Hepatocyte (in vitro differentiated cells): Measurements from ENCODE around the gene RPE65. TPM values are rescaled to one million over a fixed set of nuclear protein-coding genes. Genes with fewer than 3 reads are reported as not detected.

Source experiments
- DNase-seq: peaks from one replicate; pipeline ENCODE4 v3.0.0-alpha.2; 2016; ENCODE audit warnings: low spot score
- H2AFZ ChIP-seq: fragments of 200-600 bp; sonication (generic); 2 replicates; pipeline ENCODE4 v1.6.0; 2016; ENCODE audit warnings: antibody characterized with exemption, mild to moderate bottlenecking
- H3K27ac ChIP-seq: fragments of 200-600 bp; sonication (generic); 2 replicates; pipeline ENCODE4 v1.5.1; 2016; ENCODE audit warnings: mild to moderate bottlenecking
- H3K27me3 ChIP-seq: fragments of 200-600 bp; sonication (generic); 2 replicates; pipeline ENCODE4 v1.6.1; 2016
- H3K36me3 ChIP-seq: fragments of 200-600 bp; sonication (generic); replicated peaks from 2 replicates; pipeline ENCODE4 v1.5.1; 2016; ENCODE audit warnings: low read depth; ENCODE audit not compliant: insufficient read depth
- H3K4me1 ChIP-seq: fragments of 200-600 bp; sonication (generic); 2 replicates; pipeline ENCODE4 v1.5.1; 2016; ENCODE audit warnings: mild to moderate bottlenecking, moderate library complexity; ENCODE audit not compliant: insufficient read depth
- H3K4me2 ChIP-seq: fragments of 200-600 bp; sonication (generic); 2 replicates; pipeline ENCODE4 v1.6.0; 2016
- H3K4me3 ChIP-seq: fragments of 200-600 bp; sonication (generic); 2 replicates; pipeline ENCODE4 v1.5.1; 2016; ENCODE audit warnings: mild to moderate bottlenecking
- H3K79me2 ChIP-seq: fragments of 200-600 bp; sonication (generic); 2 replicates; pipeline ENCODE4 v1.6.0; 2017; ENCODE audit warnings: mild to moderate bottlenecking
- H3K9me2 ChIP-seq: fragments of 200-600 bp; sonication (generic); replicated peaks from 2 replicates; pipeline ENCODE4 v1.6.0; 2017; ENCODE audit warnings: mild to moderate bottlenecking; ENCODE audit not compliant: insufficient read depth
- H3K9me3 ChIP-seq: fragments of 200-600 bp; sonication (generic); 2 replicates; pipeline ENCODE4 v1.5.1; 2016; ENCODE audit warnings: low read depth, mild to moderate bottlenecking
- H4K20me1 ChIP-seq: fragments of 200-600 bp; sonication (generic); 2 replicates; pipeline ENCODE4 v1.6.0; 2016; ENCODE audit warnings: mild to moderate bottlenecking; ENCODE audit not compliant: insufficient read depth, poor library complexity, severe bottlenecking
- CTCF ChIP-seq: fragments of 200-600 bp; sonication (generic); IDR thresholded peaks from 2 replicates; pipeline ENCODE4 v1.5.1; 2016; ENCODE audit warnings: antibody characterized with exemption, mild to moderate bottlenecking; ENCODE audit not compliant: poor library complexity
- EZH2 ChIP-seq: fragments of 200-600 bp; sonication (generic); IDR thresholded peaks from 2 replicates; pipeline ENCODE4 v1.6.1; 2016; ENCODE audit warnings: antibody characterized with exemption, mild to moderate bottlenecking, borderline replicate concordance
- EZH2phosphoT487 ChIP-seq: fragments of 200-600 bp; sonication (generic); IDR thresholded peaks from one replicate; pipeline ENCODE4 v1.6.1; 2018; ENCODE audit warnings: antibody characterized with exemption, mild to moderate bottlenecking, low read depth, moderate library complexity; ENCODE audit not compliant: unreplicated experiment, severe bottlenecking
- WGBS: methylation state at CpG from one replicate; pipeline ENCODE4 v1.1.6; 2016; ENCODE audit warnings: low lambda C conversion rate; ENCODE audit errors: missing lambda C conversion rate; 5-methylcytosine and 5-hydroxymethylcytosine counted together
- polyA plus RNA-seq: library from polyadenylated mRNA; unstranded; fragments of >200 nt; fragmentation: Nextera tagmentation; extraction: Ambion mirVana; gene quantifications from 2 replicates; pipeline ENCODE4 v1.2.1, GENCODE V29; 2016
- total RNA-seq: library from RNA; depleted of rRNA; stranded (reverse); fragments of >200 nt; gene quantifications from 2 replicates; pipeline ENCODE4 v1.2.3, GENCODE V29; 2014

RPE65 gene
- total RNA-seq (0.32 and 0.70 TPM in 2 replicates), polyA plus RNA-seq (0.39 TPM in 1 of 2 replicates, not detected in the other)

GRCh38 chr1:68449901-68450300 is at the start of gene RPE65:
TSS of gene RPE65 (minus strand) at chr1:68449954. CDS start at chr1:68449905, 49 bp downstream.
- Histone ChIP-seq H3K4me3 (no peak within 1 kb of the TSS), H3K27ac (no peak within 1 kb of the TSS), H3K36me3 (no peaks in the 10 kb centered on the region), H3K9me3 (no peaks in the 10 kb centered on the region), H2AFZ (no peak within 1 kb of the TSS), H4K20me1 (no peaks in the 10 kb centered on the region), H3K4me1 (no peaks in the 10 kb centered on the region), H3K9me2 (no peaks in the 10 kb centered on the region), H3K27me3 (no peaks in the 10 kb centered on the region), H3K4me2 (no peak within 1 kb of the TSS), H3K79me2 (no peaks in the 10 kb centered on the region)
- TF ChIP-seq EZH2phosphoT487: no peak
- no peak for TF ChIP-seq CTCF
- peak; percentile 22 for DNase-seq
- 67% methylated on average over 1 of the region's 1 CpG for WGBS

- H2AFZ ChIP-seq: peak overlapping the region; percentile 59
- H3K27ac ChIP-seq: no peak overlapping the region
- H3K4me2 ChIP-seq: peak overlapping the region; percentile 95
Measured at GRCh38 chr1:68497358-68497698, 47.6 kb upstream of the RPE65 start.

GRCh38 chr1:68496680-68497357 is 47.1 kb upstream of the RPE65 start, which contains the start of gene DEPDC1:
TSS of gene DEPDC1 (minus strand) at chr1:68497082. CDS start at chr1:68496999, 83 bp downstream.
- Histone ChIP-seq H4K20me1 (no peaks in the 10 kb centered on the region), H3K36me3 (no peaks in the 10 kb centered on the region), H2AFZ (peak within 1 kb of the TSS; percentile 89), H3K9me3 (no peaks in the 10 kb centered on the region), H3K27me3 (no peaks in the 10 kb centered on the region), H3K27ac (peak within 1 kb of the TSS; percentile 29), H3K9me2 (no peaks in the 10 kb centered on the region), H3K79me2 (peaks cover 14% of the 10 kb centered on the region), H3K4me1 (peaks cover 8% of the 10 kb centered on the region), H3K4me3 (peak within 1 kb of the TSS; percentile 65), H3K4me2 (peak within 1 kb of the TSS; percentile 95)
- under 1% methylated on average over 63 of the region's 64 CpGs for WGBS
- no peak for TF ChIP-seq EZH2phosphoT487
- no peak for TF ChIP-seq CTCF
- no peak for TF ChIP-seq EZH2
- peak; percentile 97 for DNase-seq

More at GRCh38 chr1:68497358-68497698, 47.6 kb upstream of the RPE65 start:
- no peaks in the 10 kb centered on the region for H3K9me2 ChIP-seq
- 13% methylated on average over 3 of the region's 3 CpGs for WGBS
- no peaks in the 10 kb centered on the region for H3K27me3 ChIP-seq
- no peak for DNase-seq
- peaks cover 8% of the 10 kb centered on the region for H3K4me1 ChIP-seq
- no peaks in the 10 kb centered on the region for H3K36me3 ChIP-seq
- peaks cover 14% of the 10 kb centered on the region for H3K79me2 ChIP-seq
- TF ChIP-seq CTCF: no peak
- no peak for TF ChIP-seq EZH2phosphoT487
- TF ChIP-seq EZH2: no peak
- peak overlapping the region; percentile 9 for H3K4me3 ChIP-seq
- no peaks in the 10 kb centered on the region for H3K9me3 ChIP-seq
- H4K20me1 ChIP-seq: no peaks in the 10 kb centered on the region
